GM20000 (cell line): ENCODE data around the gene CDH13.

Experiments used
- DNase-seq: peaks from one replicate; pipeline ENCODE4 v3.0.0; 2012; ENCODE audit warnings: low spot score
- CTCF ChIP-seq: IDR thresholded peaks from 2 replicates; pipeline ENCODE4 v1.5.1; 2012; ENCODE audit warnings: mild to moderate bottlenecking, control low read depth; ENCODE audit errors: extremely low read depth, missing control alignments

The CDH13 gene

GRCh38 chr16:82675300-82675699, 48.5 kb downstream of the CDH13 start:
- no peak for DNase-seq
- no peak for TF ChIP-seq CTCF

- no peak for TF ChIP-seq CTCF
- DNase-seq, result no peak
These were observed 54.8 kb downstream of the CDH13 start for GRCh38 chr16:82681592-82681991.

GRCh38 chr16:82682767-82683166, 56.0 kb downstream of the CDH13 start:
- TF ChIP-seq CTCF, result no peak
- DNase-seq, result no peak

- no peak for DNase-seq
- TF ChIP-seq CTCF, result no peak
These were observed 57.5 kb downstream of the CDH13 start for GRCh38 chr16:82684256-82684655.

DNA sequence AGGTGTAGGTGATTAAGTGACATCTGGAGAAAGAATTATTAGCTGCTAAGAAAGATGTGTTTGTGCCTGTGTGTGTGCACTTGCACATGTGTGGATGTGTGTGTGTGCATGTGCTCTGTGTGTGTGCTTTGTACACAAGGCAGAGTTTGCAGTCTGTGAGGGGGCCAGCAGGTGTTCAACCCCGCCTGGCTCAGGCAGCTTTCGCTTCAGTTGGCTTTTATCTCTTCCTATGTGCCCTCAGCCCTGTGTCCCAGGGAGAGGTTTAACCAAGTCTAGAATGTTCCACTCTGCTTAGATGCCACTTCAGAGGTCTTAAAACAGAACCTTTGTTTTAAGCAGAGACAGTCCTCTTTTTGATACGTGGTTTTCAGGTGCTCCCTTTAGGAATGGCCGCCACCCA, 58.8 kb downstream of the CDH13 start:
- no peak for TF ChIP-seq CTCF
- no peak for DNase-seq

- DNase-seq, result no peak
- TF ChIP-seq CTCF, result no peak
These were observed 67.6 kb downstream of the CDH13 start for GRCh38 chr16:82694239-82694874.

- no peak for TF ChIP-seq CTCF
- DNase-seq, result no peak
These were observed 69.0 kb downstream of the CDH13 start for GRCh38 chr16:82695806-82696205.
